Endothelial cell of umbilical vein (primary cell): ENCODE measurements around the gene ZSWIM6. TPM values are rescaled to one million over a fixed set of nuclear protein-coding genes. Genes with fewer than 3 reads are reported as not detected.

Experiments
- BruUV-seq: library from RNA; stranded (reverse); fragments of 400-500 nt; replicated peaks from 2 replicates; lab custom pipeline; 2021; lab: Mats Ljungman, UMichigan
- CTCF ChIA-PET: fragments of 300-600, 350-600 bp; sonication (Branson Sonifier 250); formaldehyde crosslinking; loops from one replicate; lab custom pipeline; 2021; ENCODE audit warnings: antibody characterized with exemption, inconsistent platforms; lab: Charles Lee
- POLR2A ChIA-PET: fragments of 300-600, 350-600 bp; sonication (Branson Sonifier 250); formaldehyde crosslinking; loops from one replicate; lab custom pipeline; 2021; ENCODE audit warnings: antibody characterized with exemption, inconsistent platforms; lab: Charles Lee
- DNase-seq: peaks from one replicate; pipeline ENCODE4 v3.0.0-alpha.2; 2011; ENCODE audit warnings: low read depth, low spot score
- FAIRE-seq: peaks from 2 replicates; lab custom pipeline; 2011; peaks lifted over from hg19 to GRCh38; lab: Jason Lieb, UNC
- H2AFZ ChIP-seq: 2 replicates; pipeline ENCODE4 v1.6.0; 2012; ENCODE audit warnings: low read depth, low read length, control low read depth, inconsistent platforms
- H3K27ac ChIP-seq: 2 replicates; pipeline ENCODE4 v1.5.1; 2011; ENCODE audit warnings: low read depth, mild to moderate bottlenecking, control low read depth, low read length, moderate library complexity; ENCODE audit not compliant: insufficient read depth
- H3K27me3 ChIP-seq, 2 experiments: 2 replicates each; pipeline versions ENCODE4 v1.6.0 to v1.6.1; 2011; ENCODE audit warnings: low read length in 2 of 2, mixed read lengths in 1 of 2; ENCODE audit not compliant: control insufficient read depth in 2 of 2, insufficient read depth in 2 of 2
- H3K36me3 ChIP-seq, 2 experiments: 2 replicates in 1 of 2; 3 replicates in 1 of 2; pipeline ENCODE4 v1.5.1; 2011; ENCODE audit warnings: low read length in 2 of 2, mild to moderate bottlenecking in 1 of 2, moderate library complexity in 1 of 2; ENCODE audit not compliant: control insufficient read depth in 2 of 2, insufficient read depth in 2 of 2; ENCODE audit errors: extremely low read depth in 1 of 2
- H3K4me1 ChIP-seq: 3 replicates; pipeline ENCODE4 v1.5.1; 2011; ENCODE audit warnings: mild to moderate bottlenecking, low read length; ENCODE audit not compliant: control insufficient read depth, insufficient read depth; ENCODE audit errors: extremely low read depth
- H3K4me2 ChIP-seq: 2 replicates; pipeline ENCODE4 v1.6.1; 2011; ENCODE audit warnings: low read length, control low read depth, mixed read lengths; ENCODE audit not compliant: insufficient read depth
- H3K4me3 ChIP-seq, 3 experiments: fragments of 200-600 bp in 1 of 3; sonication (generic), shearing (Covaris generic) in 1 of 3; replicated peaks in 1 of 3; 2 replicates each; pipeline ENCODE4 v1.5.1; 2011 to 2016; ENCODE audit warnings: control low read depth in 3 of 3, low read length in 3 of 3, mild to moderate bottlenecking in 2 of 3, inconsistent platforms in 1 of 3, low read depth in 1 of 3, moderate library complexity in 1 of 3; ENCODE audit not compliant: insufficient read depth in 1 of 3
- H3K79me2 ChIP-seq: 2 replicates; pipeline ENCODE4 v1.6.0; 2012; ENCODE audit warnings: low read length, inconsistent platforms; ENCODE audit not compliant: control insufficient read depth, insufficient read depth
- H3K9ac ChIP-seq: replicated peaks from 2 replicates; pipeline ENCODE3; 2011; ENCODE audit warnings: low read length, control low read depth; ENCODE audit not compliant: insufficient read depth; ENCODE audit errors: extremely low read depth
- H3K9me1 ChIP-seq: replicated peaks from 3 replicates; pipeline ENCODE4 v1.6.0; 2011; ENCODE audit warnings: mild to moderate bottlenecking, low read length; ENCODE audit not compliant: control insufficient read depth, insufficient read depth; ENCODE audit errors: extremely low read depth
- H3K9me3 ChIP-seq: replicated peaks from 2 replicates; pipeline ENCODE4 v1.5.1; 2012; ENCODE audit warnings: low read length, inconsistent platforms; ENCODE audit not compliant: control insufficient read depth, insufficient read depth
- H4K20me1 ChIP-seq: replicated peaks from 2 replicates; pipeline ENCODE3; 2011; ENCODE audit warnings: mild to moderate bottlenecking, low read length; ENCODE audit not compliant: control insufficient read depth, insufficient read depth; ENCODE audit errors: extremely low read depth
- EZH2 ChIP-seq: IDR thresholded peaks from 2 replicates; pipeline ENCODE4 v1.6.1; 2012; ENCODE audit warnings: borderline replicate concordance, low read depth, mild to moderate bottlenecking, moderate library complexity, low read length, inconsistent platforms; ENCODE audit not compliant: severe bottlenecking
- FOS ChIP-seq: IDR thresholded peaks from 2 replicates; pipeline ENCODE4 v1.6.1; 2011; ENCODE audit warnings: mild to moderate bottlenecking, low read length, moderate library complexity, borderline replicate concordance; ENCODE audit not compliant: insufficient read depth
- GATA2 ChIP-seq: IDR thresholded peaks from 2 replicates; pipeline ENCODE4 v1.7.0; 2011; ENCODE audit warnings: low read depth, mild to moderate bottlenecking, moderate library complexity, mixed read lengths, low read length; ENCODE audit not compliant: insufficient read length, insufficient read depth
- JUN ChIP-seq: IDR thresholded peaks from 2 replicates; pipeline ENCODE4 v1.6.1; 2011; ENCODE audit warnings: borderline replicate concordance, low read depth; ENCODE audit not compliant: insufficient read length, insufficient read depth
- MAX ChIP-seq: IDR thresholded peaks from 2 replicates; pipeline ENCODE4 v1.6.1; 2011; ENCODE audit not compliant: insufficient read depth, insufficient read length
- MYC ChIP-seq: IDR thresholded peaks from one replicate; pipeline ENCODE4 v1.6.1; 2011; ENCODE audit warnings: mild to moderate bottlenecking, low read depth, low read length
- POLR2A ChIP-seq: IDR thresholded peaks from 2 replicates; pipeline ENCODE4 v1.6.1; 2012; ENCODE audit warnings: low read depth, mild to moderate bottlenecking, control low read depth, low read length
- POLR2AphosphoS5 ChIP-seq: IDR thresholded peaks from 2 replicates; pipeline ENCODE4 v1.6.1; 2012; ENCODE audit warnings: low read depth, mild to moderate bottlenecking, control low read depth, low read length, moderate library complexity; ENCODE audit not compliant: insufficient read depth
- dilution Hi-C: fragments of 300-500 bp; cut with MboI; formaldehyde crosslinking; loops from one replicate; pipeline ENCODE4 v1.15.0; 2019; ENCODE audit warnings: low sequenced_read_pairs; ENCODE audit not compliant: extremely low pct_ligation_motif_present
- intact Hi-C: fragments of 100-400 bp; cut with micrococcal nuclease; formaldehyde crosslinking; loops from one replicate; pipeline ENCODE4 v1.10.0; 2022
- polyA plus RNA-seq, 4 experiments: library from polyadenylated mRNA; depleted of rRNA in 3 of 4; stranded (reverse) in 3 of 4; unstranded in 1 of 4; fragments of >200 nt; gene quantifications; 2 replicates each; pipeline versions ENCODE4 v1.2.1 to v1.2.3, GENCODE V29; 2011 to 2012; ENCODE audit warnings: missing spikeins in 1 of 4
- total RNA-seq: library from RNA; stranded (reverse); gene quantifications from 2 replicates; pipeline ENCODE4 v1.2.3, GENCODE V29; 2021
- TF ChIP-seq, protein P1 (sequence below), 2 donors: IDR thresholded peaks; 1 replicate in 1 of 2; 2 replicates in 1 of 2; pipeline ENCODE4 v1.5.1; 2011; ENCODE audit warnings: low read length in 2 of 2, mild to moderate bottlenecking in 2 of 2, moderate library complexity in 2 of 2, control low read depth in 1 of 2, inconsistent platforms in 1 of 2, low read depth in 1 of 2; ENCODE audit not compliant: insufficient read depth in 1 of 2; ENCODE audit errors: extremely low read depth in 1 of 2

ZSWIM6 gene
- total and polyA plus RNA-seq, 2 donors (not counting 3 experiments of a cell fraction or from before 2014, with no cell fraction given), result 14.9 to 25.3 TPM

- CTCF ChIA-PET, result no interaction called here
Measured at GRCh38 chr5:61519728-61520277, 187.7 kb downstream of the ZSWIM6 start.

More at GRCh38 chr5:61519728-61520277, 187.7 kb downstream of the ZSWIM6 start:
- POLR2A ChIA-PET, result no interaction called here
- FAIRE-seq (no peak), DNase-seq (no peak)
- Histone ChIP-seq H4K20me1 (peaks cover 6% of the 10 kb centered on the region), H3K4me1 (no peaks in the 10 kb centered on the region), H2AFZ (no peak overlapping the region), H3K27ac (no peak overlapping the region), H3K4me2 (no peak overlapping the region), H3K79me2 (peaks cover 50% of the 10 kb centered on the region), H3K9me1 (no peaks in the 10 kb centered on the region), H3K9me3 (no peaks in the 10 kb centered on the region), H3K36me3 (peaks cover 0 to 2% of the 10 kb centered on the region in 2 experiments), H3K27me3 (no peaks in the 10 kb centered on the region), H3K9ac (no peak overlapping the region), H3K4me3 (no peak overlapping the region)
- BruUV-seq, result no TSS peak
- no peak for TF ChIP-seq POLR2AphosphoS5
- no peak for TF ChIP-seq MAX
- no peak for TF ChIP-seq JUN
- no peak for TF ChIP-seq MYC
- no peak for TF ChIP-seq EZH2
- TF ChIP-seq FOS, result no peak
- TF ChIP-seq, protein P1, sequence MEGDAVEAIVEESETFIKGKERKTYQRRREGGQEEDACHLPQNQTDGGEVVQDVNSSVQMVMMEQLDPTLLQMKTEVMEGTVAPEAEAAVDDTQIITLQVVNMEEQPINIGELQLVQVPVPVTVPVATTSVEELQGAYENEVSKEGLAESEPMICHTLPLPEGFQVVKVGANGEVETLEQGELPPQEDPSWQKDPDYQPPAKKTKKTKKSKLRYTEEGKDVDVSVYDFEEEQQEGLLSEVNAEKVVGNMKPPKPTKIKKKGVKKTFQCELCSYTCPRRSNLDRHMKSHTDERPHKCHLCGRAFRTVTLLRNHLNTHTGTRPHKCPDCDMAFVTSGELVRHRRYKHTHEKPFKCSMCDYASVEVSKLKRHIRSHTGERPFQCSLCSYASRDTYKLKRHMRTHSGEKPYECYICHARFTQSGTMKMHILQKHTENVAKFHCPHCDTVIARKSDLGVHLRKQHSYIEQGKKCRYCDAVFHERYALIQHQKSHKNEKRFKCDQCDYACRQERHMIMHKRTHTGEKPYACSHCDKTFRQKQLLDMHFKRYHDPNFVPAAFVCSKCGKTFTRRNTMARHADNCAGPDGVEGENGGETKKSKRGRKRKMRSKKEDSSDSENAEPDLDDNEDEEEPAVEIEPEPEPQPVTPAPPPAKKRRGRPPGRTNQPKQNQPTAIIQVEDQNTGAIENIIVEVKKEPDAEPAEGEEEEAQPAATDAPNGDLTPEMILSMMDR (IDR thresholded peaks at IDR 0.05; ENCODE audit: extremely low read depth in 1 of 2, insufficient read depth in 1 of 2, low read depth in 1 of 2, low read length in 2 of 2), result no peak
- no peak for TF ChIP-seq GATA2
- TF ChIP-seq POLR2A, result no peak
- dilution Hi-C loops (no loop called here), intact Hi-C loops (no loop called here)
